ENCODE data around the gene ZDHHC12. TPM values are rescaled to one million over a fixed set of nuclear protein-coding genes. Genes with fewer than 3 reads are reported as not detected.
"Not testable (repeated sequence)": the region's sequence is repeated elsewhere in the genome, so short reads cannot be mapped to it uniquely, and the experiment has no call there.

Gene ZDHHC12
- total RNA-seq, 1 donor from 2014 or later, result 68.7 TPM

DNA sequence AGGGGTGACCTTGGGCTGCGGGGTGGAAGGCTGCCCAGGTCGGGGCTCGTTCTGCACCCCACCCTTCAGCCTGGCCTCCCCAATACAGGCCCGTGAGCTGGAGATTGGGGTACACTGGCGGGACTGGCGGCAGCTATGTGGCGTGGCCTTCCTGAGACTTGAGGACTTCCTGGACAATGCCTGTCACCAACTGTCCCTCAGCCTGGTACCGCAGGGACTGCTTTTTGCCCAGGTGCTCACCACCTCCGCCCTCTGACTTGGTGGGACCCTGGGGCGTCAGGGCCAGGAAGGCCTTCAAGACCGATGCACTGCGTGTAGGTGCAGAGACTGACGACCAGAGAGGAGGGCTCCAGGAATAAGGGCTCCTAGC is 10.5 kb downstream of the ZDHHC12 start:
- intact Hi-C loops (cut with micrococcal nuclease), result no loop called here

GRCh38 chr9:128712451-128713410 is 11.2 kb downstream of the ZDHHC12 start:
- intact Hi-C loops (cut with micrococcal nuclease), result no loop called here

DNA sequence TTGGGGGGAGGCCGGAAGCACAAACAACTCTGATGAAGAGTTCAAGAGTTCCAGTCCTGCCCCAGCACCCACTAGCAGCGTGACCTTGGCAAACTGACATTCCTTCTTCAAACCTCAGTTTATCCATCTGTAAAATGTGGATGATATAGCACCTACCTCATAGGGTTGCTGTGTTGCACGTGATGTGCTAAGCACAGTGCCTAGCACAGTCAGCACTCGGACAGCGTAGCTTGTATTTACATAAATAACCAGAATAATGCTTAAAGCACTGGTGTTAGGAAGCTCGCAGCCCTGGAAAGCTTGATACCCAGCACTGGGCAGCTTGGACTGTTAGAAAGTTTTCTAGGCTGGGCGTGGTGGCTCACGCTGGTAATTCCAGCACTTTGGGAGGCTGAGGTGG is 16.5 kb downstream of the ZDHHC12 start:
- intact Hi-C loops (cut with micrococcal nuclease), result no loop called here

DNA sequence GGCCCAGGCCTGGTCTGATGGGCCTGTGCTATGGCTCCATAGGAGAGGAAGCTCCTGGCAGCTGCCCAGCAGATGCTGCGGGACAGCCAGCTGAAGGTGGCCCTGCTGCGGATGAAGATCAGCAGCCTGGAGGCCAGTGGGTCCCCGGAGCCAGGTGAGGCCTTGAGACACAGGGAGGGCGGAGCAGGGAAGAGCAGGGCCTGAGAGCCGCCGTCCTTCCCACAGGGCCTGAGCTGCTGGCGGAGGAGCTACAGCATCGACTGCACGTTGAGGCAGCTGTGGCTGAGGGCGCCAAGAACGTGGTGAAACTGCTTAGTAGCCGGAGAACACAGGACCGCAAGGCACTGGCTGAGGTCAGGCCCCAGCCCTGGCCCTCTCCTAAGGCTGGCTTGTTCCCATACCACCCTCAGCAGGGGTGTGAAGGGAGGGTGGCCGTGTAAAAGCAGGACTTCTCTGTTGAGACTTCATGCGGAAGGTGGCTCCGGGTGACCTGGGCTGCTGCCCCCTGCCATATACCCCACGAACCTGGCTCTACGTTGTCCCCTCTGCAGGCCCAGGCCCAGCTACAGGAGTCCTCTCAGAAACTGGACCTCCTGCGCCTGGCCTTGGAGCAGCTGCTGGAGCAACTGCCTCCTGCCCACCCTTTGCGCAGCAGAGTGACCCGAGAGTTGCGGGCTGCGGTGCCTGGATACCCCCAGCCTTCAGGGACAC is 17.1 kb downstream of the ZDHHC12 start:
- intact Hi-C loops (cut with micrococcal nuclease), result no loop called here

GRCh38 chr9:128706045-128706444 is 17.9 kb downstream of the ZDHHC12 start:
- intact Hi-C loops (cut with micrococcal nuclease), result no loop called here

GRCh38 chr9:128705051-128705965 is 18.6 kb downstream of the ZDHHC12 start:
- intact Hi-C loops (cut with micrococcal nuclease), result no loop called here

DNA sequence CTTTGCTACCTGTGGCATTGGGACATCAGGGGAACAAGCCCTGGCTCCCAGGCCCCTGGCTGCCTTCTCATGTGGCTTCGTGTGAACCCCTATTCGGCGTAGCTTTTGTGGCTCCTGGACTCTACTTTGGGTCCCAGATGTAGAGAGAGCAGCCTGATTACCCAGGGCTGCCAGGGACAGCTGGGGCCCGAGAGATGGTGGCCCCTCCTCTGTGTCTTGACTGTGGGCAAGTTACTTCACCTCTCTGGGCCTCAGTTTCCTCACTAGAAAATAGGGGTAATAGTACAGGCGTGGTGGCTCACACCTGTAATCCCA is 19.6 kb downstream of the ZDHHC12 start:
- intact Hi-C loops (cut with micrococcal nuclease), result loop anchor here (5.0 kb wide), 1 partner anchor 47 kb away; the partner anchor contains the start of gene DYNC2I2

- intact Hi-C loops (cut with micrococcal nuclease), result loop anchor here (5.0 kb wide), 1 partner anchor 46 kb away; the partner anchor contains the start of gene DYNC2I2
Observed at GRCh38 chr9:128703616-128704355, 20.1 kb downstream of the ZDHHC12 start.

GRCh38 chr9:128702949-128703615 is 20.8 kb downstream of the ZDHHC12 start:
- intact Hi-C loops (cut with micrococcal nuclease), result loop anchor here (1.0 to 5.0 kb wide), 2 partner anchors 13 to 46 kb away; partner anchors contain the start of gene DYNC2I2

GRCh38 chr9:128702445-128702948 is 21.4 kb downstream of the ZDHHC12 start, which contains the start of gene PKN3:
TSS of gene PKN3 (plus strand) at chr9:128702503. CDS start at chr9:128702916, 413 bp downstream.
- intact Hi-C loops (cut with micrococcal nuclease), result loop anchor here (1.0 to 5.0 kb wide), 2 partner anchors 12 to 45 kb away; partner anchors contain the start of gene DYNC2I2

DNA sequence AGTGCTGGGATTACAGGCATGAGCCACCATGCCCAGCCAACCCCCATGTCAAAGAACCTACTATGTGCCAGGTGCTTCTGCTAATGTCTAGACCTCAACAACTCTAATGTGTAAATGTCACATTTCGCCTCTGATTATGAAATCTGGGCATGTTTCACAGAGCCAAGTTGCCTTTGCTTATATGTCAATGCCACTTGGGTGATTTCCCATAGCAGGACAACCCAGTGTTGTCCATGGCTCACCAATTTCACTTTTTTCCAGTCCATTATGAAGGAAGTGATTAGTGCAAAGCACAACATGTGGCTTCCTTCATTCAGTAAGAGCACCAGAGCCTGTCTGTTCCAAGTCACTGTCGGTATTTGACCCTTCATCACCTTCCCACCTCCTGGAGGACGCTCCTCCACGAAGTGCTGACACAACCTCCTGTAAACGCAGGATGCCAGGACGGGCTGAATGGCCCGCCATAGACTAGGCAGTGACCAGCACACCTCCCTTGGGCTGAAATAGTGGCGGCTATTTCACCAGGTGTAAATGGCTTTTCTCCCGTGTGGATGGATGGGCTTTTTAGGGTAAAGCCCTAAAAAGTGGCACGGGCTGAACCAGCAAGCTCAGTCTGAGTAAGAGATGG is 22.6 kb downstream of the ZDHHC12 start:
- intact Hi-C loops (cut with micrococcal nuclease), result loop anchor here (5.0 kb wide), 1 partner anchor 44 kb away; the partner anchor contains the start of gene DYNC2I2

DNA sequence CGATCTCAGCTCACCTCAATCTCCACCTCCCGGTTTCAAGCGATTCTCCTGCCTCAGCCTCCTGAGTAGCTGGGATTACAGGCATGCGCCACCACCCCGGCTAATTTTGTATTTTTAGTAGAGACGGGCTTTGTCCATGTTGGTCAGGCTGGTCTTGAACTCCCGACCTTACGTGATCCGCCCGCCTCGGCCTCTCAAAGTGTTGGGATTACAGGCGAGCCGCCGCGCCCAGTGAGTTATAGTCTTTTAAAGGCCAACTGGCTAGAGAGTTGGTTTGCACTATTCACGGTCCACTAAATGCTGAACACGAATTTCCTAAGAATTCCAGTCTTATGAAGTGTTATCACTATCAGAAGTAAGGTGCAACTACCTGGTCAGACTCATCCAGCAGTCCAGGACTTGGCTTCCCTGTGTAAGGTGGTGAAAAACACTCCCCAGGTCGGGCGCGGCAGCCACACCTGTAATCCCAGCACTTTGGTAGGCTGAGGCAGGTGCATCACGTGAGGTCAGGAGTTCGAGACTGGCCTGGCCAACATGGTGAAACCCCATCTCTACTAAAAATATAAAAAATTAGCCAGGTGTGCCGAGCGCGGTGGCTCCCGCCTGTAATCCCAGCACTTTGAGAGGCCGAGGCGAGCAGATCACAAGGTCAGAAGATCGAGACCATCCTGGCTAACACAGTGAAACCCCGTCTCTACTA is 24.7 kb downstream of the ZDHHC12 start:
- intact Hi-C loops (cut with micrococcal nuclease), result not testable (repeated sequence)

DNA sequence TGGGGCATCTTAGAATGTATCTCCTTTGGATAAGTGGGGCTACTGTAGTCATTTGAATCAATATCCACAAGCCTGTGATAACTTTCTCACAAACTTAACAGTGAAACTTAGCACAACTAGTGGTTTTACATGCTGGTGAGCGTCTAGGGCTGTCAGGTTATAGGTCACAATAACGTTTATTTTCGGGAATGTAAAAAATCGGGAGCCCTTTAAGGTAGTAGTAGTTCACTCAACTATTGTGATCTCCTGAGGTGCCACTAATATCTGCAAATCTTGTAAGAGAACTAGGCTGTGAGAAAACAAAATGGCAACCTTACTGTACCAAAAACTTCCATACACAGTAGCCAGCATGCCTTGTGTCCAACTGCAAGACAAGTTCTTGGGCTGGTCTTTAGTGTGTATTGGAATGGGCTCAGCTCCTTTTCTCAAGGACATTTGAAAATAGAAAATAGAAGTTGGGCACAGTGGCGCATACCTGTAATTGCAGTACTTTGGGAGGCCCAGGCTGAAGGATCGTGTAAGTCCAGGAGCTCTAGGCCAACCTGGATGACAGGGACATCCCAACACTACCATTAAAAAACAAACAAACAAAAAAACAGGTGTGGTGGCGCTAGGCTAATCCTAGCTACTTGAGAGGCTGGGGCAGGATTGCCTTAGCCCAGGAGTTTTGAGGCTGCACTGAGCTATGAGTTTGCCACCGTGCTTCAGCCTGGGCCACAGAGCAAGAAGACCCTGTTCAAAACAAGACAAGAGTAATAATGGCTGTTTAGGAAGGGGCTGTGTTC is 26.8 kb downstream of the ZDHHC12 start:
- intact Hi-C loops (cut with micrococcal nuclease), result no loop called here

GRCh38 chr9:128694344-128694743 is 29.6 kb downstream of the ZDHHC12 start:
- intact Hi-C loops (cut with micrococcal nuclease), result no loop called here

DNA sequence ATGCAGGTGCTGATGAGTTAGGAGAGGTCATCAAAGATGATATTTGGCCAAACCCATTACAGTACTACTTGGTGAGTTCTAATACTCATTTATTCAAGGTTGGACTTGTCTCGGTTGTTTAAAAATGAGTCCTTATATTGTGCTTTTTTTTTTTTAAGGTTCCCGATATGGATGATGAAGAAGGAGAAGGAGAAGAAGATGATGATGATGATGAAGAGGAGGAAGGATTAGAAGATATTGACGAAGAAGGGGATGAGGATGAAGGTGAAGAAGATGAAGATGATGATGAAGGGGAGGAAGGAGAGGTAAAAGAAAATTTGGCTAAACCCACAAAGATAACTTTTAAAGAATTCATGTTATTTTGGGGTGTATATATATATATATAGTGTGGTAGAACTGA is 30.2 kb downstream of the ZDHHC12 start:
- intact Hi-C loops (cut with micrococcal nuclease), result not testable (repeated sequence)

DNA sequence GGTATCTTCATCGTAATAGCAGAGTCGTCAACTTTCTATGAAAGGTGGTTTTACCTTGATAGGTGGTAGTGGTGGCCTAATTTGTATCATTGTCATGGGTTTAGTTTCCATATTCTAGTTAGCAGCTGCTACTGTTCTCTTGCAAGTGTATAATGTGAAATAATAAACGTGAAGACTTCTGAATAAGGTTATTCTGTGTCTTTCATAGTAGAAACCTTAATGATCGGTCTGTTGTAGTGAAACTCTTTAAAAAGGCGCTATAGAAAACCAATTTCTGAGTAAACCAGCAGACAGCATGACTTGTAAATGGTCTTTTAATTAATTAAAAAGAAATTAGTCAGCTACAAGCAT is 33.3 kb downstream of the ZDHHC12 start:
- intact Hi-C loops (cut with micrococcal nuclease), result loop anchor here (1.0 kb wide), 1 partner anchor 12 kb away; the partner anchor contains the start of gene PKN3

All from T-helper 2 cell treated with Interferon-gamma antibody and Interleukin-4, amounts not matched to agents 100 ng/mL and 5 ng/mL, for 36 hours (primary cell).